GM21367 (cell line): ENCODE measurements around the gene ANKRD17.

Experiments
- ATAC-seq: cut with Tn5 transposase; IDR thresholded peaks from one replicate; pipeline ENCODE4 v1.9.1; 2021; ENCODE audit not compliant: unreplicated experiment

ANKRD17 gene

DNA sequence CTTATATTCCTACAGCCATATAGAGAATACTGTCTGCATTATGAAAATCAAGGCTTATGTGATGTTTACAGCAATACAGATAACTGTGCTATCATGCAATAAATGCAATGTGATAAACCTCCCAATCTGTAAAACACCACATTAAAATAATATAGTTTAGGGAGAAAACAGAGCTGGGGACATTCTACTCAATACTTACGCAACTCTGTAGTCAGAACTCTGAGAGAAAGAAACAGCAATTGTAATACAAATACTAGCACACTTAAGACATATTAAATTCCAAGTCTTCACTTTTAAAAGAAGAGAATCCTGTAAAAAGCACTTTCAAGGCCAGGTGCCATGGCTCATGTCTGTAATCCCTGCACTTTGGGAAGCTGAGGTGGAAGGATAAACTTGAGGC lies 61.4 kb downstream of the ANKRD17 start:
- no peak for ATAC-seq

- no peak for ATAC-seq
Measured at GRCh38 chr4:73194064-73194463, 64.5 kb downstream of the ANKRD17 start.

- ATAC-seq, result no peak
Measured at GRCh38 chr4:73193659-73194058, 64.9 kb downstream of the ANKRD17 start.

- ATAC-seq, result peak; percentile 65
Measured at GRCh38 chr4:73193155-73193554, 65.4 kb downstream of the ANKRD17 start.

GRCh38 chr4:73189274-73189810 lies 69.3 kb downstream of the ANKRD17 start:
- ATAC-seq, result no peak

DNA sequence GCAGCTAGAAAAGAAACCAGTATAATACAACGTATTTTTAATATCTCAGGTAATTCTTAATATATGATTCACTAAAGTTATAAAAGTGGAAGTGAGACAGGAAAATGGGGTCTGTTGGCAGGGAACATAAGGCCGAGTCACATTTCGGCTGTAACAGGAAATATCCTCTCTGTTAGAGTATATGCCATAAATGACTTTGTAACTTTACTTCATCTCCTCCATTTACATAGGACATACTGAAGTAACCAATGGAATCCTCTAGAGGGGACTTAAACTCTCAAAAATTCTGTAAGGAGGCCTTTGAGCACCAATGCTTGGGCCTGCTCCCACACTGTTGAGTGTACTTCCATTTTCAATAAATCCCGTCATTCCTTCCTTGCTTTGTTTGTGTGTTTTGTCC lies 71.3 kb downstream of the ANKRD17 start:
- ATAC-seq, result peak; percentile 80

GRCh38 chr4:73185903-73186302 lies 72.7 kb downstream of the ANKRD17 start:
- ATAC-seq, result no peak

- no peak for ATAC-seq
Measured at GRCh38 chr4:73181231-73181630, 77.4 kb downstream of the ANKRD17 start.

DNA sequence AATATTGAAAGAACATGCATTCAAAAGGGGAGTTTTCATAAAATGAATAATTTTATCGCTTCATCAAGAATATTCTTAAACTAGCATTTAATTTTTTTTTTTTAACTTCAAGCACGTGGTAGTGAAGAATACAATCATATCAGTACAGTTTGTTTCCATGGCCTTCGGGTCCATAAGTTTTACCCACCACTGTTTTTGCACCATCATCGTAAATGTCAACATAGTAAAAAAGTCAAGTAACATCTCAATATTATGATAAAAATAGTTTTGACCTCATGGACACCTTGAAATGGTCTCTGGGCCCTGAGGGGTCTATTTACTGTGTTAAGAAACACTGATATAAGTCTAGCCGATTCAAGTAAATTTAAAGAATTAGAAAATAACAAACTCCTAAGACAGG lies 80.2 kb downstream of the ANKRD17 start:
- ATAC-seq, result no peak

- no peak for ATAC-seq
Measured at GRCh38 chr4:73172161-73172560, 86.4 kb downstream of the ANKRD17 start.

DNA sequence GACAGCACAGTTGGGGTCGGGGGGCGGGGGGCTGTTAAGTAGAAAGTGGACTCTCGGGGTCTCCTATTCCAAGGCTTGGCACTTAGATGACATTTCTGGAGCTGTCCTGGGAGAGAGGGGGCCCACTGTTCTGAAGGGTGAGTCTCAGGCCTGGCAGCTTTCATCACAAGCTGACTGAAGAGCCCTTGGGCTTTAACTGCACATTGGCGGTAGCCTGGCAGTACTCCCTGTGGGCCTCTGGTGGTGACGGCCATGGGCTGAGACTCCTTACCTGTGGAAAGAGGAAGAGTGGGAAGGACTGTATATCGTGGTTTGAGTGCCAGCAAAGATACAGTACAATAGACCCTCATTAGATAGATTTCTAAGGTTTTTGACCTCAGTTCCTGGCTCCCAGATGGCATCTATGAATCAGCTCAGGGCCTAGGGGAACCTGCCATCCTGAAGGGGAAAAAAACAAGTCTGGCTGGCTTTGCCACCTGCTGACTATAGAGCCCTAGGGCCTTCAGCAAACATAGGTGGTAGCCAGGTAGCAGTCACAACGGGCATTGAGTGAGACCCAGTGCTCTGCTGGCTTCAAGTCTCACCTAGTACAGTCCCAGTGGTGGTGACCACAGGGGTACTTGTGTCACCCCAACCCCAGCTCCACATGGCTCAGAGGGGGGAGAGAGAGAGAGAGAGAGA lies 87.9 kb downstream of the ANKRD17 start:
- no peak for ATAC-seq

GRCh38 chr4:73166212-73166611 lies 92.4 kb downstream of the ANKRD17 start:
- no peak for ATAC-seq

- no peak for ATAC-seq
Measured at GRCh38 chr4:73161527-73162185, 96.9 kb downstream of the ANKRD17 start.

DNA sequence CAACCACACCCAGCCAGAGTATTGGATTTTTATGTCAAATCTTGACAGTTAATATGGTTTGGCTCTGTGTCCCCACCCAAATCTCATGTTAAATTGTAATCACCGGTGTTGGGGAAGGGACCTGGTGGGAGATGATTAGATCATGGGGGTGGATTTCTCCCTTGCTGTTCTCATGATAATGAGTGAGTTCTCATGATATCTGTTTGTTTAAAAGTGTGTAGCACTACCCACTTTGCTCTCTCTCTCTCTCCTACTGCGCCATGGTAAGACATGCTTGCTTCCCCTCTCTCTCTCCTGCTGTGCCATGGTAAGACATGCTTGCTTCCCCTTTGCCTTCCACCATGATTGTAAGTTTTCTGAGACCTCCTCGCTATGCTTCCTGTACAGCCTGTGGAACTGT lies 102.2 kb downstream of the ANKRD17 start:
- ATAC-seq, result no peak

DNA sequence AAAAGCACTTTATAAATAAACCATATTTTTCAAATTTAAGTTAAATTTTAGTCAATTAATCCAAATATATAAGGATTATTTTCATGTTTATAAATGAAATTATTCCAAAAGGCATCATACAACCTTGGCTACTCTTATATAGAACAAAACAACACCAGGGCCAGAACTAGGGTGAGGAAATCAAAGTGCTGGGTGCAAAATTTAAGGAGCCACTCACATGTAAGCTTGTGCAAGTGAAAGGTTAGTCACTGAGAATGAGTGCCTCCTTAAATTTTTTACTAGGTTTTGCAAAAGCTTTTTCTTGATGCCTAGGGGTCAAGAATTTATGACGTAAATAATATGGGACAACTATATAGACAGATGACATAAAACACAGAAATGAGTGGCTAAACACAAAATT lies 105.7 kb downstream of the ANKRD17 start:
- ATAC-seq, result no peak

- no peak for ATAC-seq
Measured at GRCh38 chr4:73142995-73143547, 115.5 kb downstream of the ANKRD17 start.

- no peak for ATAC-seq
Measured at GRCh38 chr4:73139991-73140390, 118.6 kb downstream of the ANKRD17 start.

- ATAC-seq, result no peak
Measured at GRCh38 chr4:73139245-73139644, 119.4 kb downstream of the ANKRD17 start.

DNA sequence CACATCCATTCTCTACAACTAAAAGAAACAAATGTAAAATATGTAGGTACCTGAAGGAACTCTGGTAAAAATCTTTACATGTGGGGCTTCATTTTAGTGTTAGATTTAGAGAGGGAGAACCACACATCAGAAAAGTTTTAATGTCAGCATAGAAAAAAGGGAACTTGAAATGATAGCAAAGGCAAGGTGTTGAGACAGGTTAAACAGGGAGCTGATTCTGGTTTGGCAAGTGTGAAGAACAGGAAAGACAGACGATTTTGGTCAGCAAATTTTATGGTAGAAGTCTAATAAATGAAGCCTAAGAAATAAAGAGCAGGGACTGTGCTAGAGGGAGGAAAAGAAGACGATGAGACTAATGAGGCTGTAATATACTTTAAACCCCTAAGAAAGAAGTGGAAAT lies 121.5 kb downstream of the ANKRD17 start:
- ATAC-seq, result no peak

- no peak for ATAC-seq
Measured at GRCh38 chr4:73133784-73134183, 124.8 kb downstream of the ANKRD17 start.

GRCh38 chr4:73131281-73131680 lies 127.3 kb downstream of the ANKRD17 start:
- no peak for ATAC-seq

GRCh38 chr4:73129319-73129718 lies 129.3 kb downstream of the ANKRD17 start:
- ATAC-seq, result no peak
